ENCODE results near the gene ACBD6. TPM values are rescaled to one million over a fixed set of nuclear protein-coding genes. Genes with fewer than 3 reads are reported as not detected.

Gene ACBD6
- total RNA-seq, 2 donors from 2014 or later, result 43.2 to 54.5 TPM

GRCh38 chr1:180269645-180270529, 232.5 kb downstream of the ACBD6 start:
- 74 to 75% methylated on average over 12 to 14 of the region's 14 CpGs for WGBS, 2 experiments (ENCODE audit: insufficient coverage in 1 of 2, insufficient read length in 1 of 2)
- DNase-seq, result peak; percentile 80
- peak; percentile 76 for TF ChIP-seq CTCF (conservative IDR thresholded peaks at IDR 0.05)
- H3K27me3 Mint-ChIP-seq (ENCODE audit: insufficient read depth), result peaks cover 7% of the 10 kb centered on the region
- peaks cover 17% of the 10 kb centered on the region for H3K36me3 Mint-ChIP-seq (ENCODE audit: low read depth)
- H3K36me3 ChIP-seq (ENCODE audit: control insufficient read depth, insufficient read depth, low read length), result peaks cover 13% of the 10 kb centered on the region
- no peaks in the 10 kb centered on the region for H3K27me3 ChIP-seq (ENCODE audit: control insufficient read depth, insufficient read depth, low read length, poor library complexity, severe bottlenecking)
- no peak overlapping the region for H3K4me3 ChIP-seq (ENCODE audit: low read length)
- H3K27ac Mint-ChIP-seq, result no peak overlapping the region
- no peak overlapping the region for H3K4me3 Mint-ChIP-seq
- no peak overlapping the region for H3K9ac ChIP-seq (ENCODE audit: extremely low read depth, low read length, poor library complexity, severe bottlenecking)
- H3K27ac ChIP-seq (ENCODE audit: low read depth, low read length), result no peak overlapping the region
- H3K9me3 ChIP-seq (ENCODE audit: control insufficient read depth, low read length), result no peaks in the 10 kb centered on the region
- H3K9me3 Mint-ChIP-seq, result no peaks in the 10 kb centered on the region
- peaks cover 20% of the 10 kb centered on the region for H3K4me1 Mint-ChIP-seq
- no peaks in the 10 kb centered on the region for H3K4me1 ChIP-seq (ENCODE audit: control insufficient read depth, insufficient read depth, low read length)

- no peak overlapping the region for H3K27ac Mint-ChIP-seq
- Histone ChIP-seq H3K9me3 (ENCODE audit: control insufficient read depth, low read length) (no peaks in the 10 kb centered on the region), H3K27me3 (ENCODE audit: control insufficient read depth, insufficient read depth, low read length, poor library complexity, severe bottlenecking) (no peaks in the 10 kb centered on the region), H3K9ac (ENCODE audit: extremely low read depth, low read length, poor library complexity, severe bottlenecking) (no peak overlapping the region), H3K27ac (ENCODE audit: low read depth, low read length) (no peak overlapping the region), H3K4me1 (ENCODE audit: control insufficient read depth, insufficient read depth, low read length) (no peaks in the 10 kb centered on the region), H3K36me3 (ENCODE audit: control insufficient read depth, insufficient read depth, low read length) (peaks cover 2% of the 10 kb centered on the region), H3K4me3 (ENCODE audit: low read length) (no peak overlapping the region)
- H3K36me3 Mint-ChIP-seq (ENCODE audit: low read depth), result peaks cover 4% of the 10 kb centered on the region
- peaks cover 7% of the 10 kb centered on the region for H3K27me3 Mint-ChIP-seq (ENCODE audit: insufficient read depth)
- no peaks in the 10 kb centered on the region for H3K9me3 Mint-ChIP-seq
- no peak for TF ChIP-seq CTCF (conservative IDR thresholded peaks at IDR 0.05)
- peaks cover 20% of the 10 kb centered on the region for H3K4me1 Mint-ChIP-seq
- 47 to 64% methylated on average over 5 to 8 of the region's 9 CpGs for WGBS, 2 experiments (ENCODE audit: insufficient coverage in 1 of 2, insufficient read length in 1 of 2)
- DNase-seq, result peak; percentile 66
- H3K4me3 Mint-ChIP-seq, result no peak overlapping the region
Observed at GRCh38 chr1:180268556-180269075, 233.8 kb downstream of the ACBD6 start.

GRCh38 chr1:180267761-180268555, 234.4 kb downstream of the ACBD6 start:
- no peaks in the 10 kb centered on the region for H3K36me3 ChIP-seq (ENCODE audit: control insufficient read depth, insufficient read depth, low read length)
- H3K9ac ChIP-seq (ENCODE audit: extremely low read depth, low read length, poor library complexity, severe bottlenecking), result no peak overlapping the region
- Mint-ChIP-seq H3K4me3 (no peak overlapping the region), H3K9me3 (no peaks in the 10 kb centered on the region), H3K27ac (no peak overlapping the region), H3K36me3 (ENCODE audit: low read depth) (no peaks in the 10 kb centered on the region), H3K27me3 (ENCODE audit: insufficient read depth) (peaks cover 11% of the 10 kb centered on the region), H3K4me1 (peaks cover 20% of the 10 kb centered on the region)
- no peak for TF ChIP-seq CTCF (conservative IDR thresholded peaks at IDR 0.05)
- H3K27me3 ChIP-seq (ENCODE audit: control insufficient read depth, insufficient read depth, low read length, poor library complexity, severe bottlenecking), result no peaks in the 10 kb centered on the region
- H3K4me1 ChIP-seq (ENCODE audit: control insufficient read depth, insufficient read depth, low read length), result no peaks in the 10 kb centered on the region
- no peak overlapping the region for H3K27ac ChIP-seq (ENCODE audit: low read depth, low read length)
- no peaks in the 10 kb centered on the region for H3K9me3 ChIP-seq (ENCODE audit: control insufficient read depth, low read length)
- H3K4me3 ChIP-seq (ENCODE audit: low read length), result no peak overlapping the region
- 95 to 100% methylated on average over 4 to 5 of the region's 5 CpGs for WGBS, 2 experiments (ENCODE audit: insufficient coverage in 1 of 2, insufficient read length in 1 of 2)
- peak; percentile 26 for DNase-seq

Data from endodermal cell (in vitro differentiated cells).